H1 (cell line): ENCODE results near the gene MMAB. TPM values are rescaled to one million over a fixed set of nuclear protein-coding genes. Genes with fewer than 3 reads are reported as not detected.

Experiments
- CBX5 ChIP-seq: fragments of 300-800, 300-1000 bp; sonication (generic); IDR thresholded peaks from 2 replicates; pipeline ENCODE4 v1.7.1; 2016; ENCODE audit warnings: antibody characterized with exemption, low read length, low read depth
- CHD7 ChIP-seq: fragments of 300-600 bp; sonication (generic); IDR thresholded peaks from 2 replicates; pipeline ENCODE4 v1.7.1; 2012; ENCODE audit warnings: low read length, moderate library complexity, mild to moderate bottlenecking, inconsistent platforms; ENCODE audit not compliant: insufficient replicate concordance
- JUND ChIP-seq: IDR thresholded peaks from 2 replicates; pipeline ENCODE4 v1.6.1; 2011; ENCODE audit warnings: mild to moderate bottlenecking, improper control_type of control experiment, low read length
- RXRA ChIP-seq: IDR thresholded peaks from 2 replicates; pipeline ENCODE4 v1.6.1; 2011; ENCODE audit warnings: low read depth, mild to moderate bottlenecking, low read length, moderate library complexity; ENCODE audit not compliant: insufficient read depth
- polyA plus RNA-seq, 7 experiments: library from polyadenylated mRNA; depleted of rRNA in 3 of 7; stranded (reverse) in 5 of 7; unstranded in 2 of 7; fragments of >200 nt in 5 of 7; fragments of 200-250 nt in 2 of 7; gene quantifications; 1 replicate in 5 of 7; 2 replicates in 1 of 7; 4 replicates in 1 of 7; pipeline versions ENCODE4 v1.2.1 to v1.2.3, GENCODE V29; 2011 to 2013; ENCODE audit warnings: missing spikeins in 2 of 7, mixed read lengths in 2 of 7
- total RNA-seq: library from RNA; stranded (reverse); fragmentation: NEBNext Ultra II Directional; extraction: Animal tissue kit (Norgen Biotek cat#: 25700); gene quantifications from 2 replicates; pipeline ENCODE4 v1.2.1, GENCODE V29; 2021

Gene MMAB
- total and polyA plus RNA-seq, 2 of the 8 experiments (the other 6 are each of a cell fraction or from before 2014, with no cell fraction given), result 12.9 to 18.5 TPM

- TF ChIP-seq CHD7, result no peak
- no peak for TF ChIP-seq JUND
- TF ChIP-seq CBX5, result no peak
- no peak for TF ChIP-seq RXRA
- TF ChIP-seq, all 59 proteins: peak for 0
Measured at GRCh38 chr12:109621211-109621694, 47.9 kb upstream of the MMAB start (continued).
